UCSD-AML1 (cell line): ENCODE measurements around the gene USF2.
"Not testable (repeated sequence)": the region's sequence is repeated elsewhere in the genome, so short reads cannot be mapped to it uniquely, and the experiment has no call there.

Source experiments
- DNase-seq: peaks from one replicate; lab custom pipeline; 2025; ENCODE audit not compliant: unreplicated experiment; lab: John Stamatoyannopoulos, UW

The USF2 gene

GRCh38 chr19:35284153-35285094 is 15.7 kb downstream of the USF2 start:
- no peak for DNase-seq

- DNase-seq: no peak
Measured at GRCh38 chr19:35285095-35285449, 16.3 kb downstream of the USF2 start.

GRCh38 chr19:35285465-35285864 is 16.7 kb downstream of the USF2 start:
- DNase-seq: not testable (repeated sequence)

GRCh38 chr19:35286101-35286500 is 17.3 kb downstream of the USF2 start:
- not testable (repeated sequence) for DNase-seq

GRCh38 chr19:35287713-35288112 is 19.0 kb downstream of the USF2 start:
- no peak for DNase-seq

GRCh38 chr19:35288331-35288730 is 19.6 kb downstream of the USF2 start:
- DNase-seq: no peak

GRCh38 chr19:35288906-35289305 is 20.1 kb downstream of the USF2 start:
- no peak for DNase-seq

GRCh38 chr19:35290381-35291127 is 21.8 kb downstream of the USF2 start:
- DNase-seq: no peak

GRCh38 chr19:35291259-35291658 is 22.5 kb downstream of the USF2 start:
- DNase-seq: no peak

- no peak for DNase-seq
Measured at GRCh38 chr19:35291916-35292315, 23.2 kb downstream of the USF2 start, which contains the start of gene MAG. Gene MAG (plus strand): TSS chr19:35292161. CDS start chr19:35295409, 3,248 bp downstream.

GRCh38 chr19:35292421-35293362 is 23.9 kb downstream of the USF2 start:
- no peak for DNase-seq

- no peak for DNase-seq
Measured at GRCh38 chr19:35293363-35293739, 24.6 kb downstream of the USF2 start.

GRCh38 chr19:35293808-35294207 is 25.0 kb downstream of the USF2 start:
- DNase-seq: no peak

GRCh38 chr19:35294328-35294727 is 25.6 kb downstream of the USF2 start:
- DNase-seq: no peak

- no peak for DNase-seq
Measured at GRCh38 chr19:35294859-35295791, 26.4 kb downstream of the USF2 start.

- DNase-seq: peak; percentile 64
Measured at GRCh38 chr19:35295792-35296462, 27.2 kb downstream of the USF2 start.

- no peak for DNase-seq
Measured at GRCh38 chr19:35296644-35297514, 28.1 kb downstream of the USF2 start.

GRCh38 chr19:35297515-35297848 is 28.7 kb downstream of the USF2 start:
- no peak for DNase-seq
